Measurements from ENCODE around the gene DCP1B.
"Not testable (repeated sequence)": the region's sequence is repeated elsewhere in the genome, so short reads cannot be mapped to it uniquely, and the experiment has no call there.

The DCP1B gene

GRCh38 chr12:1977109-1977508 lies 27.1 kb downstream of the DCP1B start:
- no peak for DNase-seq (ENCODE audit: low read depth, low spot score)

- no peak for DNase-seq (ENCODE audit: low read depth, low spot score)
Observed at GRCh38 chr12:1974812-1975211, 29.4 kb downstream of the DCP1B start.

- no peak for DNase-seq (ENCODE audit: low read depth, low spot score)
Observed at GRCh38 chr12:1972856-1973317, 31.4 kb downstream of the DCP1B start.

- DNase-seq (ENCODE audit: low read depth, low spot score) = no peak
Observed at GRCh38 chr12:1972260-1972659, 32.0 kb downstream of the DCP1B start.

GRCh38 chr12:1970331-1970900 lies 33.8 kb downstream of the DCP1B start:
- no peak for DNase-seq (ENCODE audit: low read depth, low spot score)

- no peak for DNase-seq (ENCODE audit: low read depth, low spot score)
Observed at GRCh38 chr12:1966561-1967226, 37.6 kb downstream of the DCP1B start.

GRCh38 chr12:1965916-1966315 lies 38.3 kb downstream of the DCP1B start:
- no peak for DNase-seq (ENCODE audit: low read depth, low spot score)

GRCh38 chr12:1962051-1963020 lies 41.9 kb downstream of the DCP1B start:
- DNase-seq (ENCODE audit: low read depth, low spot score) = no peak

GRCh38 chr12:1956716-1957115 lies 47.5 kb downstream of the DCP1B start:
- DNase-seq (ENCODE audit: low read depth, low spot score) = no peak

- DNase-seq (ENCODE audit: low read depth, low spot score) = no peak
Observed at GRCh38 chr12:1949771-1950470, 54.3 kb downstream of the DCP1B start.

GRCh38 chr12:1948883-1949282 lies 55.4 kb downstream of the DCP1B start:
- no peak for DNase-seq (ENCODE audit: low read depth, low spot score)

GRCh38 chr12:1947081-1947480 lies 57.2 kb downstream of the DCP1B start:
- no peak for DNase-seq (ENCODE audit: low read depth, low spot score)

GRCh38 chr12:1946296-1946695 lies 58.0 kb downstream of the DCP1B start:
- DNase-seq (ENCODE audit: low read depth, low spot score) = no peak

- not testable (repeated sequence) for DNase-seq (ENCODE audit: low read depth, low spot score)
Observed at GRCh38 chr12:1945502-1945901, 58.8 kb downstream of the DCP1B start.

GRCh38 chr12:1939801-1940607 lies 64.3 kb downstream of the DCP1B start:
- DNase-seq (ENCODE audit: low read depth, low spot score) = peak; percentile 76

GRCh38 chr12:1939331-1939730 lies 64.9 kb downstream of the DCP1B start:
- no peak for DNase-seq (ENCODE audit: low read depth, low spot score)

- DNase-seq (ENCODE audit: low read depth, low spot score) = no peak
Observed at GRCh38 chr12:1937481-1938224, 66.6 kb downstream of the DCP1B start.

GRCh38 chr12:1936406-1937320 lies 67.6 kb downstream of the DCP1B start:
- DNase-seq (ENCODE audit: low read depth, low spot score) = no peak
